ENCODE data around the gene UQCC3. TPM values are rescaled to one million over a fixed set of nuclear protein-coding genes. Genes with fewer than 3 reads are reported as not detected.
A peak's percentile ranks its signal among the peaks of the same experiment; 100 is the strongest.

The UQCC3 gene
- total RNA-seq, 4 donors from 2014 or later: 9.1 to 12.4 (median 9.8) TPM

DNA sequence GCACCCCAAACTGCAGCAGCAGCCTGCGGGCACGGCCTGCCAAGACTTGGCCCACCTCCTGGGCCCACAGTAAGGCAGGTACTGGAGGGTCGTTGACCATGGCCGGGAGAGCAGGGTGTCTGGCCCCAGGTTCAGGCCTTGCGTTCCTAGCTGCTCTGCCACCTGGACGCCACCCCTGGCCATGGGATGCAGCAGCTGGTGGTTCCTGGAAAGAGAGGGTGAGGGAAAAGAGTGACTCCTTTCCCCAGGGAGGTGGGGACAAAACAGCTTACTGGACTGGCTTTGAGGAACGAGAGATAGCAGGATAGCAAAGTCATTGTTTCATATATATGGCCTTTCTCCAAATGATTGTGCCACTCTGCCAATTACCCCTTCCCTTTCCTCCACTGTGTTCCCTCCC lies 33.9 kb downstream of the UQCC3 start:
- Histone ChIP-seq H3K27ac (peak overlapping the region; percentile 71), H3K36me3 (peaks cover 10% of the 10 kb centered on the region), H3K4me1 (peaks cover 42% of the 10 kb centered on the region), H3K9me3 (no peaks in the 10 kb centered on the region), H3K27me3 (no peaks in the 10 kb centered on the region), H3K4me3 (peak overlapping the region; percentile 63)
- TF ChIP-seq EP300 (IDR thresholded peaks at IDR 0.05): no peak
- no peak for TF ChIP-seq POLR2A (IDR thresholded peaks at IDR 0.05)
- TF ChIP-seq POLR2AphosphoS5 (IDR thresholded peaks at IDR 0.05): no peak
- TF ChIP-seq, protein P1, sequence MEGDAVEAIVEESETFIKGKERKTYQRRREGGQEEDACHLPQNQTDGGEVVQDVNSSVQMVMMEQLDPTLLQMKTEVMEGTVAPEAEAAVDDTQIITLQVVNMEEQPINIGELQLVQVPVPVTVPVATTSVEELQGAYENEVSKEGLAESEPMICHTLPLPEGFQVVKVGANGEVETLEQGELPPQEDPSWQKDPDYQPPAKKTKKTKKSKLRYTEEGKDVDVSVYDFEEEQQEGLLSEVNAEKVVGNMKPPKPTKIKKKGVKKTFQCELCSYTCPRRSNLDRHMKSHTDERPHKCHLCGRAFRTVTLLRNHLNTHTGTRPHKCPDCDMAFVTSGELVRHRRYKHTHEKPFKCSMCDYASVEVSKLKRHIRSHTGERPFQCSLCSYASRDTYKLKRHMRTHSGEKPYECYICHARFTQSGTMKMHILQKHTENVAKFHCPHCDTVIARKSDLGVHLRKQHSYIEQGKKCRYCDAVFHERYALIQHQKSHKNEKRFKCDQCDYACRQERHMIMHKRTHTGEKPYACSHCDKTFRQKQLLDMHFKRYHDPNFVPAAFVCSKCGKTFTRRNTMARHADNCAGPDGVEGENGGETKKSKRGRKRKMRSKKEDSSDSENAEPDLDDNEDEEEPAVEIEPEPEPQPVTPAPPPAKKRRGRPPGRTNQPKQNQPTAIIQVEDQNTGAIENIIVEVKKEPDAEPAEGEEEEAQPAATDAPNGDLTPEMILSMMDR (IDR thresholded peaks at IDR 0.05): no peak
- WGBS: 34% methylated on average over 7 of the region's 7 CpGs
- no peak for DNase-seq (ENCODE audit: low spot score in 2 of 2)

- Histone ChIP-seq H3K4me1 (peaks cover 44% of the 10 kb centered on the region), H3K4me3 (peak overlapping the region; percentile 63), H3K9me3 (no peaks in the 10 kb centered on the region), H3K36me3 (peaks cover 14% of the 10 kb centered on the region), H3K27ac (peak overlapping the region; percentile 71), H3K27me3 (no peaks in the 10 kb centered on the region)
- TF ChIP-seq POLR2AphosphoS5 (IDR thresholded peaks at IDR 0.05): peak; percentile 22 to 82 (median 39)
- TF ChIP-seq POLR2A (IDR thresholded peaks at IDR 0.05): peak in 1 of 2 donors; percentile 12
- TF ChIP-seq EP300 (IDR thresholded peaks at IDR 0.05): no peak
- WGBS: 17% methylated on average over 16 of the region's 73 CpGs
- DNase-seq (ENCODE audit: low spot score in 2 of 2): peak; percentile 97
Measured at GRCh38 chr11:62705880-62706849, 34.7 kb downstream of the UQCC3 start.

GRCh38 chr11:62706850-62707247 lies 35.4 kb downstream of the UQCC3 start:
- TF ChIP-seq, protein P1 (IDR thresholded peaks at IDR 0.05): no peak
- TF ChIP-seq POLR2A (IDR thresholded peaks at IDR 0.05): no peak
- no peak for TF ChIP-seq POLR2AphosphoS5 (IDR thresholded peaks at IDR 0.05)
- TF ChIP-seq EP300 (IDR thresholded peaks at IDR 0.05): no peak
- 80% methylated on average over 8 of the region's 8 CpGs for WGBS
- H3K27ac ChIP-seq: peak overlapping the region; percentile 71
- peaks cover 44% of the 10 kb centered on the region for H3K4me1 ChIP-seq
- H3K4me3 ChIP-seq: peak overlapping the region; percentile 63
- H3K27me3 ChIP-seq: no peaks in the 10 kb centered on the region
- DNase-seq (ENCODE audit: low spot score in 2 of 2): no peak
- H3K36me3 ChIP-seq: peaks cover 14% of the 10 kb centered on the region
- H3K9me3 ChIP-seq: no peaks in the 10 kb centered on the region

DNA sequence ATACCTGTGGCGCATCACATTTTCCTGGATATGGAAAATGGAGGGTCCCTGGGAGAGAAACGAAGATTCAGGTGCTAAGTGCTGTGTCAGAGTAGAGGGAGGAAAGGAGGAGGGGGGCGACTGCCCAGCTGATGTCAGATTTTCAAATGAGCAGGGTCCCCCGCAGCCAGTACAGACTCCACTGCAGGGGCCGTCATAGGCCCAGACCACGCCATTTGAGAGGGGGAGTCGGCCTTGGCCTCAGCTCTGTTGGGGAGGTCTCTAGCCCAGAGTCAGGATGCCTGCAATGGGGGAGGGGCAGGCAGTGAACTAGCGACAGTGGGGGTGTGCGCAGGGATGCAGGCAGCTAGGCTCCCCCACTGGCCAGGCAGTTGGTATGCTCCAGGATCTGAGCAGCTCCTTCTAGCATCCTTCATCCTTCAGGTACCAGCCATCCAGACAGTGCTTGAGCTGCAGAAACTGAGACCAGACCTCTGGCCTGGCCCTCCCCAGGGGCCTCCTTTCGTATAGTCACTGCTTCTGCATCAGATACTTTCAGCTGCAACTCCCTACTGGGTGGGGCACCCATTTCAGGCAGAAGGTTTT lies 35.9 kb downstream of the UQCC3 start, which contains the start of the genes BSCL2 and GNG3:
TSS of gene BSCL2 (minus strand) at position 148 of the 585 bp plus-strand sequence. CDS start 229 bp downstream, outside the sequence.
TSS of gene GNG3 (plus strand) at position 400 of the 585 bp plus-strand sequence. CDS start 620 bp downstream, outside the sequence.
- WGBS: 91% methylated on average over 7 of the region's 10 CpGs
- peaks cover 44% of the 10 kb centered on the region for H3K4me1 ChIP-seq
- DNase-seq (ENCODE audit: low spot score in 2 of 2): no peak
- peaks cover 19% of the 10 kb centered on the region for H3K36me3 ChIP-seq
- no peaks in the 10 kb centered on the region for H3K27me3 ChIP-seq
- no peaks in the 10 kb centered on the region for H3K9me3 ChIP-seq
- peak within 1 kb of the TSS; percentile 67 for H3K4me3 ChIP-seq
- TF ChIP-seq EP300 (IDR thresholded peaks at IDR 0.05) (no peak), POLR2AphosphoS5 (IDR thresholded peaks at IDR 0.05) (no peak), POLR2A (IDR thresholded peaks at IDR 0.05) (no peak)
- TF ChIP-seq, protein P1 (IDR thresholded peaks at IDR 0.05): no peak
- H3K27ac ChIP-seq: peak within 1 kb of the TSS; percentile 92

GRCh38 chr11:62708392-62708791 lies 36.9 kb downstream of the UQCC3 start:
- Histone ChIP-seq H3K9me3 (no peaks in the 10 kb centered on the region), H3K27ac (peak overlapping the region; percentile 92), H3K27me3 (no peaks in the 10 kb centered on the region), H3K36me3 (peaks cover 28% of the 10 kb centered on the region), H3K4me1 (peaks cover 44% of the 10 kb centered on the region), H3K4me3 (peak overlapping the region; percentile 67)
- TF ChIP-seq POLR2AphosphoS5 (IDR thresholded peaks at IDR 0.05) (no peak), EP300 (IDR thresholded peaks at IDR 0.05) (no peak), POLR2A (IDR thresholded peaks at IDR 0.05) (no peak)
- TF ChIP-seq, protein P1 (IDR thresholded peaks at IDR 0.05): no peak
- WGBS: 71% methylated on average over 5 of the region's 5 CpGs
- no peak for DNase-seq (ENCODE audit: low spot score in 2 of 2)
